Cardiac muscle cell (in vitro differentiated cells and primary cell): ENCODE data around the gene GHRHR. TPM values are rescaled to one million over a fixed set of nuclear protein-coding genes. Genes with fewer than 3 reads are reported as not detected.

Experiments used
- DNase-seq, 2 donors: peaks; one replicate each; pipeline versions ENCODE4 v3.0.0 to v3.0.0-alpha.2; 2010 to 2017; ENCODE audit warnings: low read depth in 1 of 2, low spot score in 1 of 2
- H3K27ac ChIP-seq: fragments of 200-600 bp; sonication (generic); 2 replicates; pipeline ENCODE4 v1.5.1; 2016
- H3K27me3 ChIP-seq: fragments of 200-600 bp; sonication (generic); 2 replicates; pipeline ENCODE4 v1.6.0; 2016; ENCODE audit warnings: control low read depth
- H3K36me3 ChIP-seq: fragments of 200-600 bp; sonication (generic); 2 replicates; pipeline ENCODE4 v1.5.1; 2016; ENCODE audit warnings: control low read depth
- H3K4me1 ChIP-seq: fragments of 200-600 bp; sonication (generic); 2 replicates; pipeline ENCODE4 v1.8.1; 2017; ENCODE audit warnings: low read depth, mild to moderate bottlenecking, mixed run types
- H3K4me3 ChIP-seq: fragments of 200-600 bp; sonication (generic); 2 replicates; pipeline ENCODE4 v1.5.1; 2016; ENCODE audit warnings: mild to moderate bottlenecking
- H3K9me3 ChIP-seq: fragments of 200-600 bp; sonication (generic); 2 replicates; pipeline ENCODE4 v1.5.1; 2017; ENCODE audit warnings: low read depth, mild to moderate bottlenecking, control low read depth
- polyA plus RNA-seq: library from polyadenylated mRNA; unstranded; fragments of >200 nt; fragmentation: Nextera tagmentation; extraction: Ambion mirVana; gene quantifications from 2 replicates; pipeline ENCODE4 v1.2.1, GENCODE V29; 2016
- total RNA-seq: library from RNA; depleted of rRNA; stranded (reverse); fragments of >200 nt; gene quantifications from 2 replicates; pipeline ENCODE4 v1.2.3, GENCODE V29; 2016
- TF ChIP-seq, protein P1 (sequence below): IDR thresholded peaks from 2 replicates; pipeline ENCODE4 v1.5.1; 2012; ENCODE audit warnings: low read depth, mild to moderate bottlenecking, low read length

The GHRHR gene
- total and polyA plus RNA-seq, 2 experiments from 2014 or later, result not detected

DNA sequence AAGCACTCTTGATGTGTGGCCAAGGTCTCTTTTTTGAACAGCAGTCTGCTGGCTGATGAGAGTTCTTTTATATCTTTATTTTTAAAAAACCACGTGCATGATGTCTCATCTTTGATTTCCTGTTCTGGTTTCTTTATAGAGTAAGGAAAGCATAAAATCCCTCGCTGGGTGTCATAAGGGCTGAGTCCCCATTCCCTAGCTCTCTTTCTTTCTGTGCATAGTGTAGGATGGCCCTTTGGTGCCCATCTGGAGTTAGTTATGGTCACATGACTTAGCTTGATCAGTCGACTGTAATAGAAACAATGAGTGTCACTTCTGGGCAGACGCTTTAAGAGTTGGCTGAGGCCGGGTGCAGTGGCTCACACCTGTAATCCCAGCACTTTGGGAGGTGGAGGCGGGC is 38.5 kb downstream of the GHRHR start:
- TF ChIP-seq, protein P1, sequence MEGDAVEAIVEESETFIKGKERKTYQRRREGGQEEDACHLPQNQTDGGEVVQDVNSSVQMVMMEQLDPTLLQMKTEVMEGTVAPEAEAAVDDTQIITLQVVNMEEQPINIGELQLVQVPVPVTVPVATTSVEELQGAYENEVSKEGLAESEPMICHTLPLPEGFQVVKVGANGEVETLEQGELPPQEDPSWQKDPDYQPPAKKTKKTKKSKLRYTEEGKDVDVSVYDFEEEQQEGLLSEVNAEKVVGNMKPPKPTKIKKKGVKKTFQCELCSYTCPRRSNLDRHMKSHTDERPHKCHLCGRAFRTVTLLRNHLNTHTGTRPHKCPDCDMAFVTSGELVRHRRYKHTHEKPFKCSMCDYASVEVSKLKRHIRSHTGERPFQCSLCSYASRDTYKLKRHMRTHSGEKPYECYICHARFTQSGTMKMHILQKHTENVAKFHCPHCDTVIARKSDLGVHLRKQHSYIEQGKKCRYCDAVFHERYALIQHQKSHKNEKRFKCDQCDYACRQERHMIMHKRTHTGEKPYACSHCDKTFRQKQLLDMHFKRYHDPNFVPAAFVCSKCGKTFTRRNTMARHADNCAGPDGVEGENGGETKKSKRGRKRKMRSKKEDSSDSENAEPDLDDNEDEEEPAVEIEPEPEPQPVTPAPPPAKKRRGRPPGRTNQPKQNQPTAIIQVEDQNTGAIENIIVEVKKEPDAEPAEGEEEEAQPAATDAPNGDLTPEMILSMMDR, result no peak
- H3K4me1 ChIP-seq, result no peaks in the 10 kb centered on the region
- no peak overlapping the region for H3K4me3 ChIP-seq
- H3K27ac ChIP-seq, result no peak overlapping the region
- no peak for DNase-seq
- H3K9me3 ChIP-seq, result no peaks in the 10 kb centered on the region
- H3K36me3 ChIP-seq, result no peaks in the 10 kb centered on the region
- no peaks in the 10 kb centered on the region for H3K27me3 ChIP-seq

DNA sequence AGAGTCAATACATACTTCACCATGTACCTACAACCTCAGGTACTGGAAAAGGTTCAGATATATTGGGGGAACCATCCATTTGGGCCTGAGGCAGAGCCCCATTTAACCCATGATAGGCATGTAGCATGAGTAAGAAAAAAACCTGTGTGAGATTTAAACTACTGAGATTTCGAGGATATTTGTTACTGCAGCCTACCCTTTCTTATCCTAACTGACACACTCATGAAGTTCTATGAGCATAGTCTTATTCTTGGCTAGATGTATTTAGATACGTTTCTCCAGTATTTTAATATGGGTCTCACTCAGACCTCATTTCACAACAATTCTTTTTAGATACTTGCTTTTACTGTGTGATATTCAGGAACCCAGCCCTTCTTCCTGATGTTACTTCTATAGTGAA is 39.3 kb downstream of the GHRHR start:
- TF ChIP-seq, protein P1, result no peak
- Histone ChIP-seq H3K27ac (no peak overlapping the region), H3K9me3 (no peaks in the 10 kb centered on the region), H3K4me3 (no peak overlapping the region), H3K4me1 (no peaks in the 10 kb centered on the region), H3K36me3 (no peaks in the 10 kb centered on the region), H3K27me3 (no peaks in the 10 kb centered on the region)
- no peak for DNase-seq

DNA sequence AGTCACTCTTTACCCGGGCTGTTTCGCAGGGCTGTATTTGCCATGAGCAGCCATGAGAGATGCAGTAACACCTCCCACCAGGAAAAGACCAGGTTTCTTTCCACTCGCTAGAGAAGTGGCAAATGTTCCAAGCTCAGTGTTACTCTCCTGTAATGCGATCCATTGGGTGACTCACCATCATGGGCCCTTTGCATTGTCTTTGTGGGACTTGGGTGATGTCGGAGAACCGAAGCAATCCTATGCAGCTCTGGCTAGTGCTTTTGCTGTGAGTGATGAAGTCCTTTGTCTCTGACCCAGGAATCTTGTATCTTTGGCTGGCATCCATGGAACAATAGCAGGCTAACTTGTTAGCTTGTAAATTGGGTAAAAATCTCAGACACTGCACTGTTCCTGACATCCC is 40.0 kb downstream of the GHRHR start:
- Histone ChIP-seq H3K9me3 (no peaks in the 10 kb centered on the region), H3K36me3 (no peaks in the 10 kb centered on the region)
- no peak for DNase-seq

DNA sequence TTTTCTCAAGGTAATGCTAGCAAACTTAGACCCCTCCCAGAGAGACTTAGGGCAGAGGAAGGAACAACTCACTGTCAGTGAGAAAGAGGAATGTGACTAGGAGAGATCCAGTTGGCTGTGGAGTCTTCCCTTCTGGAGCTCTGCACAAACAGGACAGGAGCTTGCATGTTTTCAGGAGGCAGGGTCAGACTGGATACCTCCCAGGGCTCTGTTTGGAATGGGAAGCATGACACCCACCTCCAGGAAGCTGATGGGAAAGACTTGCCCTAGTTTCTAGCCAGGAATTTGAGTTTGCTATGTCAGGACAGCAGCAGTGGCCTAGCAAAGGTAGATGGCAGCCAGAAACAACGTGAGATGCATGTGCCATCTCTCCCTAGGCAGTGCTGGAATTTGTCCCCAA is 40.6 kb downstream of the GHRHR start:
- Histone ChIP-seq H3K27me3 (no peaks in the 10 kb centered on the region), H3K9me3 (no peaks in the 10 kb centered on the region), H3K4me1 (no peaks in the 10 kb centered on the region), H3K27ac (no peak overlapping the region), H3K36me3 (no peaks in the 10 kb centered on the region), H3K4me3 (no peak overlapping the region)
- TF ChIP-seq, protein P1, result no peak
- no peak for DNase-seq

More for the DNA sequence above, 40.0 kb downstream of the GHRHR start:
- Histone ChIP-seq H3K27me3 (no peaks in the 10 kb centered on the region), H3K27ac (no peak overlapping the region), H3K4me1 (no peaks in the 10 kb centered on the region), H3K4me3 (no peak overlapping the region)
- TF ChIP-seq, protein P1, result no peak

DNA sequence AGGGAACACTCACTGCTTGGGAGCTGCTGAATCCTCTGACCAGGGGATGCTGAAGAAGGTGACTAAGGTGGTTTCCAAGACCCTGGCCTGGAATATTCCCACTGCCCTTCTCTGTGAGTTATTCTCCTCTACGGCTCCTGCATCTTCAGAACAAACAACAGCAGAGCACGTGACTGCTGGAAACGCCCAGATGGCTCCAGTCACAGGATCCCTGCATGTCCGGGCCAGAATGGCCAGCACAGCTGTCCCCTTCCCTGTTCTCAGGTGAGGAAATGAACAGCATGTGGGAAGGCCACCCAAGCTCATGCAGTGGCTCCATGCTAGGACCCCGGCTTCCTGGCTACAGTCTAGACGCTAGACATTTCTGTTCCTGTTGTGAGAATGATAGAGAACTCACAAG is 43.1 kb downstream of the GHRHR start:
- no peak for DNase-seq
- H3K36me3 ChIP-seq, result no peaks in the 10 kb centered on the region
- TF ChIP-seq, protein P1, result no peak
- no peaks in the 10 kb centered on the region for H3K9me3 ChIP-seq
- no peaks in the 10 kb centered on the region for H3K4me1 ChIP-seq
- no peaks in the 10 kb centered on the region for H3K27me3 ChIP-seq
- H3K27ac ChIP-seq, result no peak overlapping the region
- H3K4me3 ChIP-seq, result no peak overlapping the region

DNA sequence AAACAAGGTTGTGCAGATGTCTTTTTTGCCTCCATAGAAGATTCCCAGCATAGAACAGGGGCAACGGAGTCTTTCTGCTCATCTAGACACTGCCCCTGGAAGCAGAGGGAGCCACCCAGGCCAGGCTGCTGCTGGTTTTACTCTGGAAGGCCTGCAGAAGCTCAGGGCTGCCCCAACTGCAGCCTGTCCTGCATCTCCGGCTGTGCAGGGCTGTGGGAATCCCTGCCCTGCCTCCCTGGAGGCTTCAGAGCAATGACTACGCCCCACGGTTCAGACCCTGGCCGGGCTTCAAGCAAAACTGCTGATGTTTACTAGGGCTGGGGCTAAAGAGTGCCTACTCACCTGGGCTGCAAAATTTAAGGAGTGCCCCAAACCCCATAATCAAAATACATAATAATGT is 43.9 kb downstream of the GHRHR start:
- Histone ChIP-seq H3K4me3 (no peak overlapping the region), H3K9me3 (no peaks in the 10 kb centered on the region), H3K4me1 (no peaks in the 10 kb centered on the region), H3K36me3 (no peaks in the 10 kb centered on the region), H3K27me3 (no peaks in the 10 kb centered on the region), H3K27ac (no peak overlapping the region)
- DNase-seq, result no peak
- TF ChIP-seq, protein P1, result no peak
